Omental fat pad (tissue), 4 donors: ENCODE results near the gene SCAP. TPM values are rescaled to one million over a fixed set of nuclear protein-coding genes. Genes with fewer than 3 reads are reported as not detected.

Experiments used
- ATAC-seq: fragments of 150-250 bp; one replicate; pipeline ENCODE4 v1.9.1; 2016; ENCODE audit warnings: mild to moderate bottlenecking, moderate library complexity; ENCODE audit not compliant: low FRiP score
- DNase-seq: peaks from one replicate; pipeline ENCODE4 v3.0.0-alpha.2; 2019; ENCODE audit warnings: low spot score
- CTCF ChIP-seq, 3 donors: fragments of 450-650 bp; IDR thresholded peaks; one replicate each; pipeline ENCODE4 v1.5.1; 2016 to 2017; ENCODE audit warnings: antibody characterized with exemption in 3 of 3, mild to moderate bottlenecking in 3 of 3, moderate library complexity in 2 of 3
- total RNA-seq, 4 donors: library from RNA; depleted of rRNA; stranded (reverse); fragments of >200 nt; gene quantifications; one replicate each; pipeline ENCODE4 v1.1.0, GENCODE V29; 2016

The SCAP gene
- total RNA-seq, 4 donors from 2014 or later = 57.7 to 83.2 (median 78.7) TPM

GRCh38 chr3:47404955-47405790, 70.6 kb downstream of the SCAP start:
- ATAC-seq (peak; percentile 31), DNase-seq (no peak)
- TF ChIP-seq CTCF (IDR thresholded peaks at IDR 0.05) = no peak

- ATAC-seq (no peak), DNase-seq (no peak)
- TF ChIP-seq CTCF (IDR thresholded peaks at IDR 0.05) = no peak
Observed at GRCh38 chr3:47404431-47404876, 71.3 kb downstream of the SCAP start.

DNA sequence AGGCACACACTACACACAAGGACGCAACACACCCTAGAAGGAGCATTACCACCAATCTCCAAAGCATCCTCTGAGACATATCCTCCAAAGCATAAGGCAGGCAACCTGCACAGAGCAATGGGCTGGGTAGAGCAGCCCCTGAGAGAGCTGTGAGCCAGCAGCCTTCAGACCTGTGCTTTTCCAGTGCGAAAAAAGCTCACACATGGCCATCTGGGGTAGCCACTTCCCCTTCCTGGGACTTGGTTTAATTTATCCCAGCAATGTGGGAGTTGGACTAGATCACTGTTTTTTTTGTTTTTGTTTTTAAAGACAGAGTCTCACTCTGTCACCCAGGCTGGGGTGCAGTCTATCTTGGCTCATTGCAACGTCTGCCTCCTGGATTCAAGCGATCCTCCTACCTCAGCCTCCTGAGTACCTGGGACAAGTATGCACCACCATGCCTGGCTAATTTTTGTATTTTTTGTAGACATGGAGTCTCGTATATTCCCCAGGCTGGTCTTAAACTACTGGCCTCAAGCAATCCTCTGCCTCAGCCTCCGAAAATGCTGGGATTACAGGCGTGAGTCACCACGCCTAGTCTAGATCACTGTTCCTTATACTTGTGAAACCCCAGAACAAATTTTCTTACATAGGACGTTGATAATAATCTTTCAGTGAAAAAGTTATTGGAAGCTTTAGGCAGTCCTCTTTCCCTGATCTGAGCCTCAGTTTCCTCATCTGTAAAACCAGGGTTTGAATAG, 76.0 kb downstream of the SCAP start:
- ATAC-seq = no peak
- DNase-seq = no peak
- TF ChIP-seq CTCF (IDR thresholded peaks at IDR 0.05) = no peak

- ATAC-seq = no peak
- no peak for TF ChIP-seq CTCF (IDR thresholded peaks at IDR 0.05)
- DNase-seq = no peak
Observed at GRCh38 chr3:47399016-47399415, 76.7 kb downstream of the SCAP start.

- DNase-seq (no peak), ATAC-seq (no peak)
- TF ChIP-seq CTCF (IDR thresholded peaks at IDR 0.05) = no peak
Observed at GRCh38 chr3:47398228-47398627, 77.5 kb downstream of the SCAP start.

DNA sequence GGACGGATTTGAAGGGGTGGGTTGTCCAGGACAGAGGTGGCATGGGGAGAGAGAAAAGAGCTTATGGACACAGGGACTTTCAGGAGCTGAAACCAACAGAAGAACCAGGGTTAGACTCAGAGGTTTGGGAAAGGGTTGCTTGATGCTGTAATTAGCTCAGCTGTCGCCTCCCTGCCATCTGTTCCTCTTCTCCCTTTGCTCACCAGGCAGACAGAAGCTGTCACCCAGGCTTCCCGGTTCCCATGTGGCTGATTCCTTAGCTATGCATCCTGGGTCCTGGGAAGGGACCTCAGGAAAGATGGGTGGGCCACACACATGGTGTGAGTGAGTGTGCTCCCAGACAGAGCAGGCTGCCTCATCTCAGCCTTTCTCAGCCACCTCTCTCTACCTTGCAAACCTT, 80.9 kb downstream of the SCAP start:
- ATAC-seq = no peak
- TF ChIP-seq CTCF (IDR thresholded peaks at IDR 0.05) = no peak
- DNase-seq = no peak
